ENCODE data around the gene USP7.

The USP7 gene

GRCh38 chr16:8899709-8900317, 63.9 kb downstream of the USP7 start:
- DNase-seq (ENCODE audit: low spot score): no peak

- DNase-seq (ENCODE audit: low spot score): no peak
Observed at GRCh38 chr16:8898660-8899318, 64.9 kb downstream of the USP7 start.

- no peak for DNase-seq (ENCODE audit: low spot score)
Observed at GRCh38 chr16:8894736-8895334, 68.9 kb downstream of the USP7 start.

GRCh38 chr16:8893976-8894690, 69.6 kb downstream of the USP7 start:
- DNase-seq (ENCODE audit: low spot score): no peak

- DNase-seq (ENCODE audit: low spot score): no peak
Observed at GRCh38 chr16:8893426-8893825, 70.3 kb downstream of the USP7 start.

GRCh38 chr16:8892101-8892575, 71.6 kb downstream of the USP7 start:
- no peak for DNase-seq (ENCODE audit: low spot score)

- no peak for DNase-seq (ENCODE audit: low spot score)
Observed at GRCh38 chr16:8890549-8890921, 73.2 kb downstream of the USP7 start.

GRCh38 chr16:8889893-8890548, 73.7 kb downstream of the USP7 start:
- no peak for DNase-seq (ENCODE audit: low spot score)

- DNase-seq (ENCODE audit: low spot score): no peak
Observed at GRCh38 chr16:8888951-8889892, 74.5 kb downstream of the USP7 start.

GRCh38 chr16:8887952-8888560, 75.7 kb downstream of the USP7 start:
- DNase-seq (ENCODE audit: low spot score): peak; percentile 31

GRCh38 chr16:8887431-8887765, 76.3 kb downstream of the USP7 start:
- no peak for DNase-seq (ENCODE audit: low spot score)

GRCh38 chr16:8886593-8887430, 76.9 kb downstream of the USP7 start:
- no peak for DNase-seq (ENCODE audit: low spot score)

- peak; percentile 45 for DNase-seq (ENCODE audit: low spot score)
Observed at GRCh38 chr16:8885674-8886592, 77.8 kb downstream of the USP7 start.

- no peak for DNase-seq (ENCODE audit: low spot score)
Observed at GRCh38 chr16:8882725-8883377, 80.9 kb downstream of the USP7 start.

- no peak for DNase-seq (ENCODE audit: low spot score)
Observed at GRCh38 chr16:8882041-8882617, 81.6 kb downstream of the USP7 start, which contains the start of gene LITAFD. Gene LITAFD, plus strand, starts transcription at chr16:8882351. Its CDS starts 2,005 bp downstream, at chr16:8884356.

- no peak for DNase-seq (ENCODE audit: low spot score)
Observed at GRCh38 chr16:8880839-8881510, 82.7 kb downstream of the USP7 start.

GRCh38 chr16:8878523-8878911, 85.2 kb downstream of the USP7 start:
- DNase-seq (ENCODE audit: low spot score): no peak
